Measurements from ENCODE around the gene RFC3.
"Not testable (repeated sequence)": the region's sequence is repeated elsewhere in the genome, so short reads cannot be mapped to it uniquely, and the experiment has no call there.

The RFC3 gene

DNA sequence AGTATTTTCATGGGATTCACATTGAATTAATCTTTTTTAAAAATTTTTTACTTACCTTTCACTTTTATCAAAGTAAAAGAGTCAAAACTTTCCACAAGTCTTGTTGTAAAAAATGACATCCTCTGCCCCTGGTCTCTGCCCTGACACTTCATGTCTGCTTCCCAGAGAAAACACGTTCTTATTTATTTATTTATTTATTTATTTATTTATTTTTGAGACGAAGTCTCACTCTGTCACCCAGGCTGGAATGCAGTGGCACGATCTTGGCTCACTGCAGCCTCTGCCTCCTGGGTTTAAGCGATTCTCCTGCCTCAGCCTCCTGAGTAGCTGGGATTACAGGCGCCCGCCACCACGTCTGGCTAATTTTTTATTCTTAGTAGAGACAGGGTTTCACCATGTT is 5.1 kb upstream of the RFC3 start:
- DNase-seq (ENCODE audit: low read depth in 2 of 2) = not testable (repeated sequence)

DNA sequence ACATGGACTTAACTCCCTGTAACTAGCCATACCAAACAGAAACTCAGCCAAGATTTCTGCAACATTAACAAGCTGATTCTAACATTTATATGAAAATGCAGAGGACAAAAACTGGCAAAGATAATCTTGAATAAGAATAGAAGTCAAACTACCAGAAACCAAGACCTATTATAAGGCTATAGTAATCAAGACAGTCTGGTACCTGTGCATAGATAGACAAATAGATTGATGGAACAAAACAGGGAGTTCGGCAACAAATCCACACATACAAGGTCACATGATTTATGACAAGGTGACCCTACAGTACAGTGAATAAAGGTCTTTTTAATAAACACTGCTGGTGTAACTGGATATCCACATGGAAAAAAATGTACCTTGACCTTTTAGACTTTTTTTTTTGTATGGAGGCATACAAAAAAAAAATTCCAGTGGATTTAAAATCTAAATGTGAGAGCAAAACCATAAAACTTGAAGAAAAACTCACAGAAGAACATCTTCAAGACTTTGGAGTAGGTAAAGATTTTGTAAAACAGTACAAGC is 2.9 kb upstream of the RFC3 start:
- DNase-seq (ENCODE audit: low read depth in 2 of 2) = no peak

DNA sequence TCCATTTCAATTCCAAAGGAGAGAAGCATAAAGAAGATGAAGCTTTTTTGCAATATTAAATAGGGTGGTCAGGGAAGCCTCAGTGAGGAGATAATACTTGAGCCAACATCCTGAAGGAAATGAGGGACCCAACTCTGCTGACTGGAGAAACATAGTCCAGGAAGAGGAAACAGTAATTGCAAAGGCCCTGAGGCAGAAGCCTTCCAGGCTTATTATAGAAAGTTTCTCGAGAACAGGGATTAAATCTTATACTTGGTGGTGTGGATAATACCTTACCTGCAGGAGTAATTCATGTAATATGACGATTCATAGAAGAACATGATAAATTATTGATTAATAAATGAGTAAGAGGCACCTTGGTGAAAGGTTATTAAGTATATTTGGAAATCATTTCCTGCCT is 1.0 kb upstream of the RFC3 start:
- DNase-seq (ENCODE audit: low read depth in 2 of 2) = no peak

DNA sequence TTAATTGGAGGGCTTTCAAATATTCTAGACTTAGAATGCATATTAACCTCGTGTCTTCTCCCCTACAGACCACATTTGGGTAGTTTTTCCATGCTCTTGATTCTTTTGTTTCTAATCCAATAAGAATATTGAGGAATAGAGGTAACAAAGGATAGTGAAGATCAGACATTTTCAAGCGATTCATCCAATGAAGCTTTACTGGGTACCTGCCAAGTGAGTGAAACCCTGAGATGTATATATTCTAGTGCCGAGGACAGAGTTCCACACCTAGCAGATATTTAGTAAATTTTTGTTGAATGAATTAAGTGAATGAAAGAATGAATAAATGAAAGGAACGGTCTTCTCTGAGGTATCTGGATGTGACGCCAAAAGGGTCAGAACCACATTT is 442 bp upstream of the RFC3 start:
- no peak for DNase-seq (ENCODE audit: low read depth in 2 of 2)

DNA sequence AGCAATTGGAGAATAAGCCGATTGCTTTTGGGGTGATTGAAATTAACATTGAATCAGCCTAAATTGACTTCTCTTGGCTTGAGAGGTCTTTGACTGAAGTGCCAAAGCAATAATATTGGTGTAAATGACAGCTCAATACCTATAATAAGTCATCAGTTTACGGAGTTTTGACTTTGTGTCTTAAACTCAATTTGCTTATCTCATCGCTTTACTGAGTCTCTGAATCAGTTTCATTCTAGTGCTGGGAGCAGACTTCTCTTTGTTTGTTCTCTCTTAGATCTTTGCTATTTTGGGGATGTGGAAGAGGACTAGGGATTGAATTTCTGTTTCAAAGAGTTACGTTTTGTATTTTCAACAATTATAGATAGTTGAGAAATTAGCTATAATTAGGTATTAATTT is 7.1 kb downstream of the RFC3 start:
- no peak for DNase-seq (ENCODE audit: low read depth in 2 of 2)

GRCh38 chr13:33827139-33827538 is 9.2 kb downstream of the RFC3 start:
- no peak for DNase-seq (ENCODE audit: low read depth in 2 of 2)

GRCh38 chr13:33828431-33829129 is 10.6 kb downstream of the RFC3 start:
- no peak for DNase-seq (ENCODE audit: low read depth in 2 of 2)

DNA sequence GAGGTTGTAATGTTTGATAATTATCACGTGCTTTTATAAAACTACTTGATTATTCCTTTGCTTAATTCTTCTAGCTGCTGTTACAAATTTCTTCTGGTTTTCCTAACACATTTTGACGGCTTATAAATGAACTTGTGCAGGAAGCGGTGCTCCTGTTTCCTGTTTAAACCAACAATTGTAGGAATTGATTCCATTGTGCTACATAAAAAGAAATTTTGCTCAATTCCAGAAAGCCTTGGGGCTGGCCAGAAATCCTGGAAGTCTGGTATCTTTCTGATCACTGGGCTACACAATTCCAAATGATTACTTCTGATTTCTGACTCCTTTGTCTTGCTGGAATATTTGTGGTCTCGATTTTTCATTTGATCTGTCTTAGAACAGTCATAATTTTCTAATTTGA is 14.9 kb downstream of the RFC3 start:
- no peak for DNase-seq (ENCODE audit: low read depth in 2 of 2)

DNA sequence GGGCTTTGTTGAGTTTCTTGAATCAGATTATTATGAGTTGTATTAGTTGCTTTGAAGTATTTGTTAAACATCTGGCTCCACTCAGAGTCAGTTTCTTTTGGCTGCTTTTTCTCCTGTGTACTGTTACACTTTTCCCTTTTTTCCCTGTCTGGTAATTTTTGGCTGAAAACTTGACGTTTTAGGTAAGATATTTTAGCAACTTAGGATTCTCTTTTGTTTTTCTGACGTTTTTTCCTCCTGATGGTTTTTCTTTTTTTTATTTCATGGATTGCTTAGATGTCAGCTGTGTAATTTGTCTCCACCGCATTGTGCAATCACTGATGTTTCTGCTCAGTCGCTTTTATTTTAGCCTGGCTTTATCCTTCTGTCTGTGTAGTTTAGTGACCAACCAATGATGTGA is 20.7 kb downstream of the RFC3 start:
- no peak for DNase-seq (ENCODE audit: low read depth in 2 of 2)

DNA sequence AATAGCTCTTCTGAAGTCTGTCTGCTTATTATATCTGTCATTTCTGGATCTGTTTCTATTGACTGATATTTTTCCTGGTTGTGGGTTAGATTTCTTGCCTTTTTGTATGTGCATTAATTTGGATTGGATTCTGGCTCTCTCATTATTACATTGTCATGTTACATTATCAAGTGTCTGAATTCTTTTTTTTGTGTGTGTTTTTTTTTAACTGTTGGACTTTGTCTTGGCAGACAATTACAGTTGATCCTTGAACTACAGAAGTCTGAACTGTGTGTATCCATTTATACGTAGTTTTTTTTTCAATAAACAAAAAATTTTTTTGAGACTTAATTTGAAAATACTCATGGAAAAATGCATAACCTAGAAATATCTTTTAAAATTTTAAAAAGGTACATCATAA is 22.5 kb downstream of the RFC3 start:
- no peak for DNase-seq (ENCODE audit: low read depth in 2 of 2)

DNA sequence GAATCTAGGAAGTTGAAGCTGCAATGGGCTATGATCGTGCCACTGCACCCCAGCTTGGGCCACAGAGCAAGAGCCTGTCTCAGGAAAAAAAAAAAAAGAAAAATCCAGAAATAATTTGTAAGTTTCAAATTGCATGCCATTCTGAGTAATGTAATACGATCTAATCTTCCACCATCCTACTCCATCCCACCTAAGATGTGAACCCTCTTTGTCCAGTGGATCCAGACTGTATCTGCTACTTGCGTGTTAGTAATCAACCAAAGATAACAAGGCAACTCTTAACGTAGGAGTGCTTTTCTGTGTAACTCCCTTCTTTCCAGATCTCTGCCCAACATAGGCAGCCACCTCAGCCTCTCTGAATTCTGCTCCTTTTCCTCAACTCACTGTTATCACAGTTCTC is 24.3 kb downstream of the RFC3 start:
- DNase-seq (ENCODE audit: low read depth in 2 of 2) = no peak

DNA sequence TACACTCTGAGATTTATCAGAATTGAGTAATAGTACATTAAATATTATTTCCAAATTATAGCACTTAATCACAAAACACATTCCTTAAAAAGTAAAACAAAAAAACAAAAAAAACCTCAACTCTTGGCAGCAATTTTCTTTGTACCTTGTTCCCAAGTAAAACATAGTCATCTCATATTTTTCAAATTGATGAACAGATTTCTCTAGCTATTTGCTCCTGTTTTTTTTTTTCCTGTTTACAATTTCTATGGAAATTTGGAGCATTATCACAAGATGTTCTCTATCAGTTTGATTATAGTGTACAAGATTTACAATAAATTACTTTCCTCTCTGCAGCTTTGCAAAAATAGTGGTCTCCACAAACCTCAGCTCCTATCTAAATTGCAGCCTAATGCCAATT is 25.0 kb downstream of the RFC3 start:
- no peak for DNase-seq (ENCODE audit: low read depth in 2 of 2)

- no peak for DNase-seq (ENCODE audit: low read depth in 2 of 2)
These were observed 27.8 kb downstream of the RFC3 start for GRCh38 chr13:33845572-33846302.

DNA sequence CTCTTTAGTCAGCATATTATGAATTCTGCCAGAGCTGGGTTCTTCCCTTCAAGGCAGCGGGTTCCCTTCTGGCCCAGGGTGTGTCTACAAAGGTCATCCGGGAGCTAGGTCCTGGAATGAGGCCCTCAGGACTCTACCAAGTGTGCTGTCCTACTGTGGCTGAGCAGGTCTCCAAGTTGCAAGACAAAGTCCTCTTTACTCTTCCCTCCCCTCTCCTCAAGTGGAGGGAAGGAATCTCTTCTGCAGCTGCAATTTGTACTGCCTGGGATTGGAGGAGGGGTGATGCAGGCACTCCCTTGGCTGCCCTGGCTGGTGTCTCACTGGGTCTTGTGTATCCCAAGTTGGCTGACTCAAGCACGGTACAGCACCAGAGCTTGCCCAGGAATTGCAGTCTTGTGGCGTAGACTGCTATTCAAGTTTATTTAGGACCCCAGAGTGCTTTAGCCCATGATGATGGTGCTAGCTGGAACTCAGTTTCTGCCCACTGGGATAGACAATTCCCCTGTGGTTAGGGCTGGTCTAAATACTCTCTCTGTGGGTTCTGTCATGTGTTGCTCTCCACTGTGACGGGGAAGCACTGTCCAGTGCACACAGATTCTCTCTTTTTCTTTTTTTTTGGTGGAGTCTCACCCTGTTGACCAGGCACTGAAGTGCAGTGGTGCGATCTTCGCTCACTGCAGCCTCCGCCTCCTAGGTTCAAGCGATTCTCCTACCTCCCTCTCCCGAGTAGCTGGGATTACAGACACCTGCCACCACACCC is 28.5 kb downstream of the RFC3 start:
- DNase-seq (ENCODE audit: low read depth in 2 of 2) = no peak

- no peak for DNase-seq (ENCODE audit: low read depth in 2 of 2)
These were observed 31.3 kb downstream of the RFC3 start for GRCh38 chr13:33849211-33849610.

- no peak for DNase-seq (ENCODE audit: low read depth in 2 of 2)
These were observed 37.5 kb downstream of the RFC3 start for GRCh38 chr13:33855371-33855895.

- DNase-seq (ENCODE audit: low read depth in 2 of 2) = no peak
These were observed 41.8 kb downstream of the RFC3 start for GRCh38 chr13:33859691-33860303.

DNA sequence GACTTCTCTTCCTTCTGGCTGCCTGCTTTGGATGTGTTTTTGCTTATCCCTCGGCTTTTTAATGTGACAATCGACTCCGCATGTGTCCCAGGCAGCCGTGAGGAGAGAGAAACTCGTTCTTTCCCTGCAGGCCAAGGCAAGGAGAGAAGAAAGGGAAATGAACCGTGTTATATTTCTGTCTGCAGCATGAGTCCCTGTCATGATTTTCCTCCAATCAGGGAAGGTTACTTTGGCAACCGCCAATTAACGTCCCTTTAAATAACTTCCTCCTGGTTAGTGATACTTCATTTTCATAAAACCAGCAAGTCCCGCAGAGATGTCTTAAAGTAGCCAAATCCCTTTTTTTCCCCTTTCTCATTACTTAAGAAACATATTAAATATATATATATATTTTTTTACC is 42.6 kb downstream of the RFC3 start:
- no peak for DNase-seq (ENCODE audit: low read depth in 2 of 2)

DNA sequence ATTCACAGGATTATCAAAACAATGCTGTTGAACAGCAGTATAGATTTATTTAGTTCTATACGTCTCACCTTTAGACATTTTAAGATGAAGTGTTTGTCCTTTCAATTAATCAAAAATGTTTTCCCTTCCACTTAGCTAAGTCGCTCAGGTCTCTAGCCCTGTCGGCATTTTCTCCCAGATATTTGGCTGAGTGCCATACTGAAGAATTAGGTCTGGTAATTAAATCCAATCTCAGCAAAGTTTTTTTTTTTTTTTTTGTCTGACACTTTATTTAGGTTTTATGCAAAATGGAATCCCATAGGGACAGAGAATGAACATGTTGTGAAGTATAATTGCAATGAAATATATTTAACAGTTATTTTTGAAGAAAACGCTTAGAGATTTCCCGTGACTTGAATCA is 44.1 kb downstream of the RFC3 start:
- DNase-seq (ENCODE audit: low read depth in 2 of 2) = no peak

DNA sequence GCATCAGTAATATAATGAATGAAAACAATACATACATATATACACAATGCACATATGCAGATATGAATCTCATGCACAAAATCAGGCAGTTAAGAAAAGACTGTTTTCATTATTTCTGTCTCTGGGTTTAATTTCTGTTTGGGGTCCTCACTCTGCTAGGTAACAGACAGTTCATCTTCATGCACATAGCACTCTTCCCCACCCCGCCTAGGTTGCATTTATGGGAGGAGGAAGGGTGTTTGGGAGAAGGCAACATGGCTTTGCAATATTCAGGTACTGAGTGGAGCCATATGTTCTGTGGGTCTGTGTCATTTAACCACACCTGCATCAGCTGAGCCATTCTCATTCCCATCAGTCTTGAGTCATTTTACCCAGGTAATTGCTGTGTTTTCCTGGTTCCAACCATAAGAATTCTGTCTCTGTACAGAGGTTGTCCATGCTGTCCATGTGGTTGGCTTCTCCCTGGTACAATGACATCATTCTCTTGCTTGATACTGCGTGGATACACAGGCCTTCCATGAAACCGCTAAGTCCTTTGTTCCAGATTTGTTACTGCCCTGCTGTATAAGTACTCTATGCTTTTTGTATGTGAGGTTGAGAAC is 45.3 kb downstream of the RFC3 start:
- no peak for DNase-seq (ENCODE audit: low read depth in 2 of 2)

DNA sequence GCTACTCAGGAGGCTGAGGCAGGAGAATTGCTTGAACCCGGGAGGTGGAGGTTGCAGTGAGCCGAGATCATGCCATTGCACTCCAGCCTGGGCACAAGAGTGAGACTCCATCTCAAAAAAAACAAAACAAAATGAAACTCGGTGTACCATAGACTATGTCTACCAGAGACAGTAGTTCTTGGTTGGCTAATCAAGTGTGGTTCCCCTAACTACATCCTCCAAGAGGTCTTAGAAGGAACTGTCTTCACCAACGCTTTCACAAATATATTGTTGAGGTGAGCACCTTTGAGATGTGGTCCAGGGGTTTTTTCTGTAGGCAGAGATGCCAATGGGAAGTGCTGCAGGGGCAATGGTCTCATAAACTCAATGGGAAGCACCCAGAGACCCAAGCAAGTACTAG is 48.0 kb downstream of the RFC3 start:
- no peak for DNase-seq (ENCODE audit: low read depth in 2 of 2)

- no peak for DNase-seq (ENCODE audit: low read depth in 2 of 2)
These were observed 49.5 kb downstream of the RFC3 start for GRCh38 chr13:33867472-33867871.
